Bronchial epithelial cell (primary cell): ENCODE data around the gene ANKMY1. TPM values are rescaled to one million over a fixed set of nuclear protein-coding genes. Genes with fewer than 3 reads are reported as not detected.
A peak's percentile ranks its signal among the peaks of the same experiment; 100 is the strongest.

Source experiments
- DNase-seq: peaks from one replicate; pipeline ENCODE4 v3.0.0-alpha.2; 2010; ENCODE audit warnings: low read depth
- FAIRE-seq: peaks from 2 replicates; lab custom pipeline; 2011; peaks lifted over from hg19 to GRCh38; lab: Jason Lieb, UNC
- H3K27me3 ChIP-seq: 2 replicates; pipeline ENCODE4 v1.5.1; 2011; ENCODE audit warnings: low read length; ENCODE audit not compliant: control insufficient read depth, insufficient read depth
- H3K36me3 ChIP-seq: 2 replicates; pipeline ENCODE4 v1.5.1; 2011; ENCODE audit warnings: low read length; ENCODE audit not compliant: control insufficient read depth, insufficient read depth
- H3K4me3 ChIP-seq: 2 replicates; pipeline ENCODE4 v1.5.1; 2011; ENCODE audit warnings: mild to moderate bottlenecking, low read depth, low read length, control low read depth
- total RNA-seq: library from RNA; depleted of rRNA; stranded (reverse); fragments of >200 nt; gene quantifications from 2 replicates; pipeline ENCODE4 v1.2.1, GENCODE V29; 2014
- TF ChIP-seq, protein P1 (sequence below): IDR thresholded peaks from 2 replicates; pipeline ENCODE4 v1.5.1; 2011; ENCODE audit warnings: mild to moderate bottlenecking, moderate library complexity, low read length, control low read depth, inconsistent platforms; ENCODE audit not compliant: insufficient read depth, severe bottlenecking

The ANKMY1 gene
- total RNA-seq, 1 donor from 2014 or later = 15.8 TPM

DNA sequence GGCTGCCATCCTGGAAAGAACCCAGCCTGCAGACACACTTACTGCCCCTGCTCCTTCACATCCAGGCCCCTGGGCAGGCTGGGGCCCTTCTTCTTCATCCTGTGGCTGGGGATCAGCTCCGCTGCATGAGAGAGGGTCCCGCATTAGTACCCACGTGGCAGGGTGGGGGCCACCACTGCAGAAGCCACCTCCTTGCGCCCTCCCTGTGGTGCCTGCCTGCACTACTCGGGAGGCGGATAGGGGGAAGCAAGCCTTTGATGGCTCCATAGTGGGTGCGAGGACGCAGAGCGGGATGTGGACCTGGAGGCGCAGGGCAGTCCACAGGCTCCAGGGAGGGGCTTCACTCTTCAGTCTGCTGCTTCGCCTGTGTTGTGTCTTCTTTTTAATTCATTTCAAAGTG, 75.6 kb downstream of the ANKMY1 start:
- TF ChIP-seq, protein P1, sequence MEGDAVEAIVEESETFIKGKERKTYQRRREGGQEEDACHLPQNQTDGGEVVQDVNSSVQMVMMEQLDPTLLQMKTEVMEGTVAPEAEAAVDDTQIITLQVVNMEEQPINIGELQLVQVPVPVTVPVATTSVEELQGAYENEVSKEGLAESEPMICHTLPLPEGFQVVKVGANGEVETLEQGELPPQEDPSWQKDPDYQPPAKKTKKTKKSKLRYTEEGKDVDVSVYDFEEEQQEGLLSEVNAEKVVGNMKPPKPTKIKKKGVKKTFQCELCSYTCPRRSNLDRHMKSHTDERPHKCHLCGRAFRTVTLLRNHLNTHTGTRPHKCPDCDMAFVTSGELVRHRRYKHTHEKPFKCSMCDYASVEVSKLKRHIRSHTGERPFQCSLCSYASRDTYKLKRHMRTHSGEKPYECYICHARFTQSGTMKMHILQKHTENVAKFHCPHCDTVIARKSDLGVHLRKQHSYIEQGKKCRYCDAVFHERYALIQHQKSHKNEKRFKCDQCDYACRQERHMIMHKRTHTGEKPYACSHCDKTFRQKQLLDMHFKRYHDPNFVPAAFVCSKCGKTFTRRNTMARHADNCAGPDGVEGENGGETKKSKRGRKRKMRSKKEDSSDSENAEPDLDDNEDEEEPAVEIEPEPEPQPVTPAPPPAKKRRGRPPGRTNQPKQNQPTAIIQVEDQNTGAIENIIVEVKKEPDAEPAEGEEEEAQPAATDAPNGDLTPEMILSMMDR = no peak
- FAIRE-seq (no peak), DNase-seq (no peak)
- Histone ChIP-seq H3K4me3 (no peak overlapping the region), H3K27me3 (no peaks in the 10 kb centered on the region), H3K36me3 (no peaks in the 10 kb centered on the region)

DNA sequence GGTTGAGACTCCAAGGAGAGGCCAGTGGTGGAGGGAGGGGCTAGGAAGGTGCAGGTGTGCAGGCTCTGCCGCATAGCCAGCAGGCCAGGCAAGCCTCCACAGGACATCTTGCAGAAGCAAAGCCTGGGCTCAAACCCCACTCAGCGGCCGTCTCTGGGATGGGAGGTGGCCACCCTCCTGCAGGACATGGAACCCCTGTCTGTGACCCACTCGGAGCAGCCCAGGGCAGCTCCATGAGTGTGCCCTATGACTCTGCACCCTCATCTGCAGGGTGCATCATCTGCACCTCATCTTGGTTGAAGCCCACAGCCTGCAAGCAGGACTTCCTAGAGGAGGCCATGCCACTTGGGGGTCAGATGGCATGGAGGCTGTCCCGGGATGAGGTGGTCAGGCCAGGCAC, 76.1 kb downstream of the ANKMY1 start:
- DNase-seq = no peak

DNA sequence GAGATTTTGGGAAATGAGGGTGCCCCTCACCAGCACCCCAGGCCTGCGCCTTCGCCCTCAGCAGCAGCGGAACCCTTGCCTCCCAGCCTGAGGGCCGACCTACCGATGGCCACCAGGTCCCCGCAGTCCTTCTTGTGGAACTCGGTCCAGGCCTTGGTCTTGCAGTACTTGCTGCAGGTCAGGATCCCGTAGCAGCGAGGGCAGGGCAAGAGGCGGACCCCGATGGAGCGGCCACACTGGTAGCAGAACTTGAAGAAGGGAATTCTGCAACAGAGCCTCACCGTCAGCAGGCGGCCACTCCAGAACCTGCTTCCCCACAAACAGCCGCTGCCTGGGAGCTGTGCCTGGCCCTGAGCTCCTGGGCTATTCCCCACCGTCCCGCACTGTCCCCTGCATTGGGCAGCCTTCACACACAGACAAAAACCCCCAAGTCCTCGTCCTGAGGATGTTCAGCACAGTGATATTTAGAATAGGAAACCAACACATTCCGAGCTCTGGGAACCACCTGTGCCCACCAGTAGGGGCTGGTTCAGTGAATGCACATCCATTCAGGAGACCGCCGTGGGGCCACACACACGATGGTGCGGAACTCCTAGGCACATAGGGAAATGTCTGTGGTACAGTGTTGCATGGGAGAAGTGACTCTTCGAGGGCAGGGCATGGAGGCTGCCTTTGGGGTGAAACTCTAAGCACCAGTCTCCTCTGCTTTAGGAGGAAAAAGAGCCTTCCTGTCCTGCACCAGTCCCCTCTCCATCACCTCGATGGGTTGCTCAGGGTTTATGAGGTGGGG, 76.8 kb downstream of the ANKMY1 start:
- DNase-seq = no peak
- TF ChIP-seq, protein P1 = no peak
- no peaks in the 10 kb centered on the region for H3K27me3 ChIP-seq
- H3K36me3 ChIP-seq = no peaks in the 10 kb centered on the region
- peak; percentile 55 for FAIRE-seq
- no peak overlapping the region for H3K4me3 ChIP-seq

More for the DNA sequence above, 76.1 kb downstream of the ANKMY1 start:
- FAIRE-seq = no peak
- Histone ChIP-seq H3K36me3 (no peaks in the 10 kb centered on the region), H3K27me3 (no peaks in the 10 kb centered on the region), H3K4me3 (no peak overlapping the region)
- TF ChIP-seq, protein P1 = no peak

- TF ChIP-seq, protein P1 = no peak
- H3K27me3 ChIP-seq = no peaks in the 10 kb centered on the region
- DNase-seq (no peak), FAIRE-seq (no peak)
- H3K4me3 ChIP-seq = no peak overlapping the region
- H3K36me3 ChIP-seq = no peaks in the 10 kb centered on the region
Observed at GRCh38 chr2:240479111-240479501, 78.7 kb downstream of the ANKMY1 start.

GRCh38 chr2:240478346-240479110, 79.3 kb downstream of the ANKMY1 start:
- Histone ChIP-seq H3K4me3 (no peak overlapping the region), H3K27me3 (no peaks in the 10 kb centered on the region), H3K36me3 (no peaks in the 10 kb centered on the region)
- no peak for DNase-seq
- no peak for FAIRE-seq
- TF ChIP-seq, protein P1 = no peak
